Epidermal melanocyte (primary cell): ENCODE measurements around the gene U2SURP.
"Not testable (repeated sequence)": the region's sequence is repeated elsewhere in the genome, so short reads cannot be mapped to it uniquely, and the experiment has no call there.

Experiments used
- DNase-seq: peaks from one replicate; pipeline ENCODE4 v3.0.0; 2011; ENCODE audit warnings: low spot score; ENCODE audit not compliant: insufficient read length

The U2SURP gene

DNA sequence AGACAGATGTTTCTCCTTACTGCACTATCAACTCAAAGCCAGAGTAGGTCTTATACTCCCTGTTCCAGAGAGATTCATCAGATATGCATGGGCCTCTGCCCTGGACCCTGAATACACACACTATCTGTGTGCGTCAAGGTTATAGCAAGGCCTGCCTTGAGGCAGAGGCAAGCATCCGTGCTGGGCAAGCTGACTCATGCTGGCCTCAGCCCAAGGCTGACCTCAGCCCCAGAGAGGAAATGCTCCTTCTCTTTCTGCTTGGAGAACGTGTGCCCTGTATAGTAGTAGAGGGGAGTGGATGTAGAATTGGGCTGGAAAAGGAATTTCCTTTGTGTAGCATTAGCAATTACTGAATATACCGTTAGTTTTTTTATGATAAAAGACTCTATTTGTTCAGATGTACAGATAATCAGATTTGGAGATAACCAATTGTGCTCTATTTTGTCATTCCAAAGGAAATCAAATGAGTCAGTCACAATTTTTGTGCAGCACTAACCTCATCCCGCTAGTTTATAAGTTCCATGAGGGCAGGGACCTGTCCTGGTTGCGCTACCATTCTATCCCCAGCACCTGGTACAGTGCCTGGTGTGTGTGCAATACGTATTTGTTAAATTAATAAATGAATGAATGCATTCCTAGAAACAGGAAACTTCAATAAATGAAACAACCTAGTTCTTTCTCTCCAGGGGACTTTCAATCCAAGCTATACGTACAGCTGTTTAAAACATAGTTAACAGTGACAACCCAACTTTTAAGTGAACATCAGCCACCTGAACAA lies 24.6 kb upstream of the U2SURP start:
- peak; percentile 64 for DNase-seq

DNA sequence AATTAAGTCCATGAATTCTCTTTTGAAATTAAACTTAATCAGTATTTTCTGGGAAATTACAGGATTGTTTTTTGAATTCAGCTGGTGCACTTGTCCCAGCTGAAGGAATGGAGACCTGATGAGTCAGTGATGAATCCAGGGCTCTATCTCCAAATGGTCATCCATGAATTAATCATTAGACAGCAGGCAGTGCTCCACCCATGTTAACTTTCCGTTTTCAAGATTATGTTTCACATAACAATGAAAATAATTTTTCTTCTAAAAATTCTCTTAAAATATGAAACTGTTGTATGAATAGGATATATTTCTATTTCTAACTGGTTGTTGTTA lies 24.0 kb upstream of the U2SURP start:
- DNase-seq: no peak

DNA sequence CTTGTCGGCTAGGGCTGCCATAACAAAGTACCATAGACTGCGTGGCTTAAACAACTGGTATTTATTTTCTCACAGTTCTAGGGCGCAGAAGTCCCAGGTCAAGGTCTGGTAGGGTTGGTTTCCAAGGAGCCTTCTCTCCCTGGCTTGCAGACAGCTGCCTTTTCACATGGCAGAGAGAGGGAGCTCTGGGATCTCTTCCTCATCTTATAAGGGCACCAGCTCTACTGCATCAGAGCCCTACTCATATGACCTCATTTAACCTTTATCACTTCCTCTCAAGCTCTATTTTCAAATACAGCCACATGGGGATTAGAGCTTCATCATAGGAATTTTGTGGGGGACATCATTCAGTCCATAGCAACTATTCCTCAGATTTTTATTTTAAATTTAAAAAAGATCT lies 20.3 kb upstream of the U2SURP start:
- no peak for DNase-seq

GRCh38 chr3:142982038-142982773 lies 19.2 kb upstream of the U2SURP start:
- DNase-seq: no peak

DNA sequence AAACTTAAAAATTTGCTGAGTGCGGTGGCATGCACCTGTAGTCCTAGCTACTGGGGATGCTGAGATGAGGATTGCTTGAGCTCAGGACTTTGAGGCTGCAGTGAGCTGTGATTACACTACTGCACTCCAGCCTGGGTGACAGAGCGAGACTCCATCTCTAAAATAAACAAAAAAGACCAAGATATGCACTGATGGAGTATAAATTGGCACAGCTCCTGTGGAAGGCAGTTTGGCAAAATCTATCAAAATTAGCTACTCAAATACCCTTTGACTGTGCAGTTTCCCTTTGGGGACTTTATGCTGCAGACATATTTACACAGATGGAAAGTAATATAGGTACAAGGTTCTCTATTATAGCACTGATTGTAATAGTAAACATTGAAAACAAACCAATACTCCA lies 18.1 kb upstream of the U2SURP start:
- no peak for DNase-seq

DNA sequence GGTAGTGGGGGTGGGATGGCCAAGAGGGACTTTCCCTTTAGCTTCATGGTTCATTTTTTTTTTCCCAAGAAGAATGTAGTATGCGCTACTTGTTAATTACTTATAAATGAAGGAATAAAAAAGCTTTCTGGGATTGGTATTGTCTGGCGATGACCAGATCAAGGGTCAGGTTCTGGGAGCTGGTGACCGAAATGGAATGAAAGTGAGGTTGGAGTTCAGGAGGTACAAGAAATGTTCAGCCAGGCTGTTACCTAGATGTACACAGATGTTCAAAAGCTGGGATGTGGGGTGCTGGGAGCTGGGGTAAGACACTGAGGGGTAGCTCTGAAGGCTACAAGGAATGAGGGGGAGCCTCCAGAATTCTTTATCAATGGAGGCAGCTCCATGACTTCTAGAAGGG lies 17.1 kb upstream of the U2SURP start:
- DNase-seq: no peak

- no peak for DNase-seq
Measured at GRCh38 chr3:142987080-142987700, 14.2 kb upstream of the U2SURP start.

- no peak for DNase-seq
Measured at GRCh38 chr3:142987707-142988106, 13.7 kb upstream of the U2SURP start.

DNA sequence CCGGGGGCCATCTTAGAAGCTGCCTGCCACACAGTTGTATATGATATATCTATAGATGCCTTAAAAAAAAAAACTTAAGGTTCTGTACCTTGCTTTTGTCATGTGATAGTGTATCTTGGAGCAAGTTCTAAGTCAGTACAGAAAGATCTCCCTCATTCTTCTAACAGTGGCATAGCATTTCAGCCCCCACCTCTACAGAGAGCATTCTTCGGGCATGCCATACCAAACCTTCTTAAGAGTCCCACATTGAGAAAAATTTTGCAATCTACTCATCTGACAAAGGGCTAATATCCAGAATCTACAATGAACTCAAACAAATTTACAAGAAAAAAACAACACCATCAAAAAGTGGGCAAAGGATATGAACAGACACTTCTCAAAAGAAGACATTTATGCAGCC lies 13.1 kb upstream of the U2SURP start:
- DNase-seq: not testable (repeated sequence)

DNA sequence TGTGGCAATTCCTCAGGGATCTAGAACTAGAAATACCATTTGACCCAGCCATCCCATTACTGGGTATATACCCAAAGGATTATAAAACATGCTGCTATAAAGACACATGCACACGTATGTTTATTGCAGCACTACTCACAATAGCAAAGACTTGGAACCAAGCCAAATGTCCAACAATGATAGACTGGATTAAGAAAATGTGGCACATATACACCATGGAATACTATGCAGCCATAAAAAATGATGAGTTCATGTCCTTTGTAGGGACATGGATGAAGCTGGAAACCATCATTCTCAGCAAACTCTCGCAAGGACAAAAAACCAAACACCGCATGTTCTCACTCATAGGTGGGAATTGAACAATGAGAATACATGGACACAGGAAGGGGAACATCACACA lies 12.5 kb upstream of the U2SURP start:
- not testable (repeated sequence) for DNase-seq

GRCh38 chr3:142990721-142991120 lies 10.6 kb upstream of the U2SURP start:
- DNase-seq: no peak

DNA sequence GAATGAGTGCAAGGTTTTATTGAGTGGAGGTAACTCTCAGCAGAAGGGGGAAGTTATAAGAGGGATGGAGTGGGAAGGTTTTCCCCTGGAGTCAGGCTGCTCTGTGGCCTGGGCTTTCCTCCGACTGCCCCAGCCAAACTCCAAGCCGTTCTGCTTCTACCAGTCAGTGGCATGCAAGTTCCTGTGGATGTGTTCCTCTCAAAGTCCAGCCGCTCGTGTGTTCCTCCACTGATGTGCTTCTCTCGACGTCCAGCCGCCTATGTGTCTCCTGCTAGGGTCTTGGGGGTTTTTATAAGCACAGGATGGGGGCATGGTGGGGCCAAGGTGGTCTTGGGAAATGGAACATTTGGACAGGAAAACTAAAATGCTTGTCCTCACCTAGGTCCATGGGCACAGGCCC lies 9.0 kb upstream of the U2SURP start:
- DNase-seq: no peak

GRCh38 chr3:142993958-142994442 lies 7.4 kb upstream of the U2SURP start:
- peak; percentile 60 for DNase-seq

DNA sequence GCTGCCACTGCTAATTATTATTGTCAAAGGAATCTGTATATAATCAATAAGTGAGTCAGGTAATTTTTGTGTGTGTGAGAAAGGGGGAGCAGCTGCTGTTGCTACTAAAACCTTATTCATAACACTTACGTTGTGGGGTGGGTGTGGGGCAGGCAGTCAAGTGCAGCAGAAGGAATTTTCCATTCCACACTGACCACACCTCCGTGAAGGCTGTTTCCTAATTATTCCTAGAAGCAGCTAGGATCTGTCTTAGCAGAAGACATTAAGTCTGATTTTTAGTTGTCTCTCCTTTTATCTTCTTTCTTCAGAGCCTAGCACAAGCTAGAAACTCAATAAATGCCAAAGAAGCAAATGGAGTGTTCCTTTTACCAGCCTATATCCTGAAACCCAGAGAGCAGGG lies 4.0 kb upstream of the U2SURP start:
- no peak for DNase-seq

- DNase-seq: no peak
Measured at GRCh38 chr3:142998439-142998838, 2.9 kb upstream of the U2SURP start.

GRCh38 chr3:142999881-143000280 lies 1.5 kb upstream of the U2SURP start:
- no peak for DNase-seq

GRCh38 chr3:143000528-143000927 lies 842 bp upstream of the U2SURP start:
- no peak for DNase-seq

DNA sequence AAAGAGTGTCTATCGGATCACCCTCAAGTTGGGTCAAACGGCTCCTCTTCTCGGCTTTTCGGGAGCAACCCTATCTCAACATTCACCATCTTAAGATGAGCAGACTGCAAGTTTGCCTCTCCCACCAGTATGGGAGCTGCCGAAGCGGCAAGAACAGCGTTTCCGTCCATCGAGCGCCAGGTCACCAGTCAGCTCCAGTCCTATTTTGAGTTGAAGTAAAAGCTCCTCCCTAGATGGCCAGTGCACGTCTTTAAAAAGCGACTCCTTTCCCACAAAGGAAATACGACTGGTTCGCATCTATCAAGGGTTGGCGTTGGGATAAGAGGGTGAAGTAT lies 369 bp upstream of the U2SURP start:
- no peak for DNase-seq

DNA sequence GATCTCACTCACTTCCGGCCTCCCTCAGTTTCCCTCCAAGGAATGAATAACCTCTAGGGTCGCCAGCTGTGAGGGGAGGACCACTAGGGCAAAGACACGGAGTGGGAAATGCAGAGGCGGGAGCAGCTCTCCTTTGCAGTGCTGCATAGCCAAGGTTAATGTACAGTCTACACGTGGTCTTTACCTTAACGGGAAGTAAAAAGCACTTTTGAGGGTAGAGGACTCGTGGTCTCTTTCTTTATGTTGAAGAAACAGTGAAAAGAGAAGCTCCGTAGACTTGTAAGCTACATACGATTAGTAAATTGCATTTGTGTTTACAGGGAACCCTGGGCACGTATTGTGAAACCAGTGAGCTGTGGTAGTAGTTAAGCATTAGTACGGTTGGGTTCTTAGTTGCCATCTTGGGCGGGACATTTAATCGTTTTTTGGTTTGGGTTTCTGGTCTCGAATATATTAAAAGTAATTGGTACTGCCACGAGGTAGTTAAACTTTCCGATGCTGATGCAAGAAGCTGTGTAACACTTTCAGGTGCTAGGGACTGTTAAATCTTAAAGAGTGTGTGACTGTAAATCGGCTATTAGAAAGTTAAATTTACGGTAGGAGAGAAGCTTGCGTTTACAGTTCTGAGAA lies 828 bp downstream of the U2SURP start:
- no peak for DNase-seq

- DNase-seq: no peak
Measured at GRCh38 chr3:143002727-143003126, 1.4 kb downstream of the U2SURP start.

DNA sequence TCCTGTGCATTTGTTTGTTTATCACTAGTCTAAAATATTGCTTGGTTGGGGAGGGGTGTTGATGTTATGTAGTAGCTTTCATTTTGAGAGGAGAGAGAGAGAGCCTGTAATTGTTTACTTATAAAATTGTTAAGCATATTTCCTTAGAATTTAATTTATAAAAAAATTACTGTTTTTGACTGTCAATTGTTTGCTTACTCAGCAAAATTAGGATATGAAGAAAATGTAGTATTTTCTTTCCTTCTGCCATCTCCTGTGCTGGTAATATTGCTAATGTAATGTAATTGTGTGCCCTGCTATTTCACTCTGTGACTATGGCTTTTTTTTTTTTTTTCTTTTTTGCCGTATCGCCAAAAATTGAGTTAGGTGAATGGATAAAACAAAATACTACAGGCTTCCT lies 3.5 kb downstream of the U2SURP start:
- DNase-seq: no peak

- DNase-seq: no peak
Measured at GRCh38 chr3:143010024-143010423, 8.7 kb downstream of the U2SURP start.
